Nasal cavity respiratory epithelium epithelial cell of viscerocranial mucosa (primary cell): Measurements from ENCODE around the gene GAGE12H. TPM values are rescaled to one million over a fixed set of nuclear protein-coding genes. Genes with fewer than 3 reads are reported as not detected.

Source experiments
- total RNA-seq: library from RNA; depleted of rRNA; stranded (reverse); fragments of >200 nt; gene quantifications from 2 replicates; pipeline ENCODE4 v1.2.3, GENCODE V29; 2014

The GAGE12H gene, protein sequence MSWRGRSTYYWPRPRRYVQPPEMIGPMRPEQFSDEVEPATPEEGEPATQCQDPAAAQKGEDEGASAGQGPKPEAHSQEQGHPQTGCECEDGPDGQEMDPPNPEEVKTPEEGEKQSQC
- total RNA-seq: not detected in 2 replicates

DNA sequence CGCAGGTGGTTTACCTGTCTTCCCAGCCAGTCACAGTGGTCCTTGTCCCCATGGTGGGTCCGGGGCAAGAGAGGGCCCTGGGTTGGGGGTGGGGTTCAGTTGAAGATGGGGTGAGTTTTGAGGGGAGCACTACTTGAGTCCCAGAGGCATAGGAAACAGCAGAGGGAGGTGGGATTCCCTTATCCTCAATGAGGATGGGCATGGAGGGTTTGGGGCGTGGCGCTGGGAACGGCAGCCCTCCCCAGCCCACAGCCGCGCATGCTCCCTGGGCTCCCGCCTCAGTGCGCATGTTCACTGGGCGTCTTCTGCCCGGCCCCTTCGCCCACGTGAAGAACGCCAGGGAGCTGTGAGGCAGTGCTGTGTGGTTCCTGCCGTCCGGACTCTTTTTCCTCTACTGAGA is at the start of gene GAGE12H:
Gene GAGE12H, plus strand, starts transcription at position 301 of the 400 bp plus-strand sequence. CDS start 1,155 bp downstream, outside the sequence.

DNA sequence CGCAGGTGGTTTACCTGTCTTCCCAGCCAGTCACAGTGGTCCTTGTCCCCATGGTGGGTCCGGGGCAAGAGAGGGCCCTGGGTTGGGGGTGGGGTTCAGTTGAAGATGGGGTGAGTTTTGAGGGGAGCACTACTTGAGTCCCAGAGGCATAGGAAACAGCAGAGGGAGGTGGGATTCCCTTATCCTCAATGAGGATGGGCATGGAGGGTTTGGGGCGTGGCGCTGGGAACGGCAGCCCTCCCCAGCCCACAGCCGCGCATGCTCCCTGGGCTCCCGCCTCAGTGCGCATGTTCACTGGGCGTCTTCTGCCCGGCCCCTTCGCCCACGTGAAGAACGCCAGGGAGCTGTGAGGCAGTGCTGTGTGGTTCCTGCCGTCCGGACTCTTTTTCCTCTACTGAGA is 47.9 kb upstream of the GAGE12H start, which contains the start of gene GAGE12C:
Gene GAGE12C, plus strand, starts transcription at position 301 of the 400 bp plus-strand sequence. CDS start 1,155 bp downstream, outside the sequence.

DNA sequence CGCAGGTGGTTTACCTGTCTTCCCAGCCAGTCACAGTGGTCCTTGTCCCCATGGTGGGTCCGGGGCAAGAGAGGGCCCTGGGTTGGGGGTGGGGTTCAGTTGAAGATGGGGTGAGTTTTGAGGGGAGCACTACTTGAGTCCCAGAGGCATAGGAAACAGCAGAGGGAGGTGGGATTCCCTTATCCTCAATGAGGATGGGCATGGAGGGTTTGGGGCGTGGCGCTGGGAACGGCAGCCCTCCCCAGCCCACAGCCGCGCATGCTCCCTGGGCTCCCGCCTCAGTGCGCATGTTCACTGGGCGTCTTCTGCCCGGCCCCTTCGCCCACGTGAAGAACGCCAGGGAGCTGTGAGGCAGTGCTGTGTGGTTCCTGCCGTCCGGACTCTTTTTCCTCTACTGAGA is 38.3 kb upstream of the GAGE12H start, which contains the start of gene GAGE12D:
Gene GAGE12D, plus strand, starts transcription at position 301 of the 400 bp plus-strand sequence. CDS start 1,155 bp downstream, outside the sequence.

DNA sequence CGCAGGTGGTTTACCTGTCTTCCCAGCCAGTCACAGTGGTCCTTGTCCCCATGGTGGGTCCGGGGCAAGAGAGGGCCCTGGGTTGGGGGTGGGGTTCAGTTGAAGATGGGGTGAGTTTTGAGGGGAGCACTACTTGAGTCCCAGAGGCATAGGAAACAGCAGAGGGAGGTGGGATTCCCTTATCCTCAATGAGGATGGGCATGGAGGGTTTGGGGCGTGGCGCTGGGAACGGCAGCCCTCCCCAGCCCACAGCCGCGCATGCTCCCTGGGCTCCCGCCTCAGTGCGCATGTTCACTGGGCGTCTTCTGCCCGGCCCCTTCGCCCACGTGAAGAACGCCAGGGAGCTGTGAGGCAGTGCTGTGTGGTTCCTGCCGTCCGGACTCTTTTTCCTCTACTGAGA is 28.8 kb upstream of the GAGE12H start, which contains the start of gene GAGE12E:
Gene GAGE12E, plus strand, starts transcription at position 301 of the 400 bp plus-strand sequence. CDS start 1,155 bp downstream, outside the sequence.

DNA sequence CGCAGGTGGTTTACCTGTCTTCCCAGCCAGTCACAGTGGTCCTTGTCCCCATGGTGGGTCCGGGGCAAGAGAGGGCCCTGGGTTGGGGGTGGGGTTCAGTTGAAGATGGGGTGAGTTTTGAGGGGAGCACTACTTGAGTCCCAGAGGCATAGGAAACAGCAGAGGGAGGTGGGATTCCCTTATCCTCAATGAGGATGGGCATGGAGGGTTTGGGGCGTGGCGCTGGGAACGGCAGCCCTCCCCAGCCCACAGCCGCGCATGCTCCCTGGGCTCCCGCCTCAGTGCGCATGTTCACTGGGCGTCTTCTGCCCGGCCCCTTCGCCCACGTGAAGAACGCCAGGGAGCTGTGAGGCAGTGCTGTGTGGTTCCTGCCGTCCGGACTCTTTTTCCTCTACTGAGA is 19.2 kb upstream of the GAGE12H start, which contains the start of gene GAGE12F:
Gene GAGE12F, plus strand, starts transcription at position 301 of the 400 bp plus-strand sequence. CDS start 1,155 bp downstream, outside the sequence.

DNA sequence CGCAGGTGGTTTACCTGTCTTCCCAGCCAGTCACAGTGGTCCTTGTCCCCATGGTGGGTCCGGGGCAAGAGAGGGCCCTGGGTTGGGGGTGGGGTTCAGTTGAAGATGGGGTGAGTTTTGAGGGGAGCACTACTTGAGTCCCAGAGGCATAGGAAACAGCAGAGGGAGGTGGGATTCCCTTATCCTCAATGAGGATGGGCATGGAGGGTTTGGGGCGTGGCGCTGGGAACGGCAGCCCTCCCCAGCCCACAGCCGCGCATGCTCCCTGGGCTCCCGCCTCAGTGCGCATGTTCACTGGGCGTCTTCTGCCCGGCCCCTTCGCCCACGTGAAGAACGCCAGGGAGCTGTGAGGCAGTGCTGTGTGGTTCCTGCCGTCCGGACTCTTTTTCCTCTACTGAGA is 9.6 kb upstream of the GAGE12H start, which contains the start of gene GAGE12G:
Gene GAGE12G, plus strand, starts transcription at position 301 of the 400 bp plus-strand sequence. CDS start 1,155 bp downstream, outside the sequence.

DNA sequence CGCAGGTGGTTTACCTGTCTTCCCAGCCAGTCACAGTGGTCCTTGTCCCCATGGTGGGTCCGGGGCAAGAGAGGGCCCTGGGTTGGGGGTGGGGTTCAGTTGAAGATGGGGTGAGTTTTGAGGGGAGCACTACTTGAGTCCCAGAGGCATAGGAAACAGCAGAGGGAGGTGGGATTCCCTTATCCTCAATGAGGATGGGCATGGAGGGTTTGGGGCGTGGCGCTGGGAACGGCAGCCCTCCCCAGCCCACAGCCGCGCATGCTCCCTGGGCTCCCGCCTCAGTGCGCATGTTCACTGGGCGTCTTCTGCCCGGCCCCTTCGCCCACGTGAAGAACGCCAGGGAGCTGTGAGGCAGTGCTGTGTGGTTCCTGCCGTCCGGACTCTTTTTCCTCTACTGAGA is 9.4 kb downstream of the GAGE12H start, which contains the start of gene GAGE2A:
Gene GAGE2A, plus strand, starts transcription at position 301 of the 400 bp plus-strand sequence. CDS start 1,155 bp downstream, outside the sequence.

DNA sequence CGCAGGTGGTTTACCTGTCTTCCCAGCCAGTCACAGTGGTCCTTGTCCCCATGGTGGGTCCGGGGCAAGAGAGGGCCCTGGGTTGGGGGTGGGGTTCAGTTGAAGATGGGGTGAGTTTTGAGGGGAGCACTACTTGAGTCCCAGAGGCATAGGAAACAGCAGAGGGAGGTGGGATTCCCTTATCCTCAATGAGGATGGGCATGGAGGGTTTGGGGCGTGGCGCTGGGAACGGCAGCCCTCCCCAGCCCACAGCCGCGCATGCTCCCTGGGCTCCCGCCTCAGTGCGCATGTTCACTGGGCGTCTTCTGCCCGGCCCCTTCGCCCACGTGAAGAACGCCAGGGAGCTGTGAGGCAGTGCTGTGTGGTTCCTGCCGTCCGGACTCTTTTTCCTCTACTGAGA is 19.0 kb downstream of the GAGE12H start, which contains the start of gene GAGE1:
Gene GAGE1, plus strand, starts transcription at position 301 of the 400 bp plus-strand sequence. CDS start 1,155 bp downstream, outside the sequence.

Other genes starting within 250 kb of the GAGE12H start
- not detected in 2 replicates for gene GAGE13, start 248.4 kb upstream of the GAGE12H start, total RNA-seq
- gene GAGE12C, start 47.8 kb upstream of the GAGE12H start, total RNA-seq: not detected in 2 replicates
- not detected in 2 replicates for gene GAGE12D, start 38.2 kb upstream of the GAGE12H start, total RNA-seq
- gene GAGE12E, start 28.7 kb upstream of the GAGE12H start, total RNA-seq: not detected in 2 replicates
- not detected in 2 replicates for gene GAGE12F, start 19.1 kb upstream of the GAGE12H start, total RNA-seq
- not detected in 2 replicates for gene GAGE12G, start 9.5 kb upstream of the GAGE12H start, total RNA-seq
- not detected in 2 replicates for gene GAGE2A, start 9.5 kb downstream of the GAGE12H start, total RNA-seq
- not detected in 2 replicates for gene GAGE1, start 19.1 kb downstream of the GAGE12H start, total RNA-seq
- not detected in 2 replicates for gene PAGE1, start 116.0 kb downstream of the GAGE12H start, total RNA-seq
- gene PAGE4, start 249.4 kb downstream of the GAGE12H start, total RNA-seq: not detected in 2 replicates